ENCODE results near the gene FASTK.

Gene FASTK

GRCh38 chr7:151080522-151081169, at the start of gene FASTK:
Gene FASTK, minus strand, starts transcription at chr7:151080809. Its CDS starts 43 bp downstream, at chr7:151080766.
- peak; percentile 84 to 86 for DNase-seq

DNA sequence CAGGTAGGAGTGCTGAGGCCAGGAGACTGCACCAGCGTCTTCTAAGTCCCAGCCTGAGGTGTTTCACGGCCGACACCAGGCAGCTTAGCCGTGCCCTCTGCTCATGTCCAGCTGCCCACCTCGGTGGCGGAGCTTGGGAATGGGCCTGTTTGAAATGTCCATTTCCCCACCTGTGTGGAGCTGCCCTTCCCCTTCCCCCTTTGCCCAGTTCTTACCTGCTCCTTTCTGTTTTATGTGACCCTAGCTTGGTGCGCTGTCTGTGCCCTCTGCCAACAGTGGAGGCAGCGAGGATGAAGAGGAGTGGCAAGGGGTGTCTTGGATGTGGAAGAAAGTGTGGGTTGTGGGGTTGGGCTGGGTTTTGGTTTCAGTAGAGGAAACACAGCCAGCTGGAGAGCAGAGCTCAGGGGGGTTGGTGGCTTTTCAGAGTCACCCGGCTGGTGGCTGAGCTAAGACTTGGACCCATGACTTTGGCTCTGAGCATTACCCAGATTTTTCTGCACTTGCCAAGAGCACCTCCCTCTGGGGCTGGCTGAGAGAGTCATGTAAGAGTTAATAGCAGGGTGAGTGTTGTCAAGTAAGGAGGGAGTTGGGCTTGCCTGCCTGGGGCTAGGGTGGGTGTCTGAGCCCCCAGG, 49.5 kb upstream of the FASTK start:
- no peak for DNase-seq

GRCh38 chr7:151129117-151129959, 48.7 kb upstream of the FASTK start:
- no peak for DNase-seq

DNA sequence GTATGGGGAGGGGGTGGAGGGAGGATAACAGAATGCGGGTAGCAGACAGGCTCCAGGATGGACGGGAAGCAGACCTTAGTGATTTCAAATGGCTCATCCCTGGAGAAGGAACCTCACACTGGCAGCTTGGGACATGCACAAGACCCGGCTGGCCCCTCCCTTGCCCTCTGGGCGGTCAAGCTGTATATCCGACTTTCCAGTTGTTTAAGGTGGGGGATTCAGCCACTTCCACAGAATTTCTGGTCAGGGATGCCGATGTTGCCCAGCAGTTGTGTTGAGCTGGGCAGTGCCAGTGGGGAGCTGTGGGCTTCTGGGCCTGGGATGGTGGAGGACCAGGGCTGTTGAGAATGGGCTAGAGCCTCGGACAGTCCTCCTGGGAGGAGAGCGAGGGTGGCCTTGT, 48.1 kb upstream of the FASTK start:
- DNase-seq, result no peak

GRCh38 chr7:151128144-151128543, 47.5 kb upstream of the FASTK start:
- no peak for DNase-seq

- DNase-seq, result no peak
Observed at GRCh38 chr7:151126491-151127137, 46.0 kb upstream of the FASTK start.

GRCh38 chr7:151125846-151126481, 45.4 kb upstream of the FASTK start:
- no peak for DNase-seq

DNA sequence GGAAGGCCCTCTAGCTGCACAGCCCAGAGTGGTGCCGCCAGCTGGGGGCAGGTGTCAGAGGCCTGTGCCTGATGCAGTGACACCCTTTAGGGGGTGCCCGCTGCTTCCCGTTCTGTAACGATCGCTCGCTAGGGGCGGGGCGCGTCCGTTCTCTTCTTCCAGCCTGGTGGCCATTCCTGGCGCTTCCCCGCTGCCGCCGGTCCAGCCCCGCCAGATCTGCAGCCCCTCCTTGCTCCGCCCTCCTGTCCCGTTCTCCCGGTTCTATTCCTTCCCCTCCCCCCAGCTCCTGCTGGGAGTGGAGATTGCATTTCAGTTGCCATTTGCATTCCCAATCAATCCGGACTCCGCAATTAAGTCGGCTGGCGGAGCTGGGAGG, 44.8 kb upstream of the FASTK start:
- no peak for DNase-seq

- DNase-seq, result no peak
Observed at GRCh38 chr7:151124899-151125399, 44.3 kb upstream of the FASTK start.

DNA sequence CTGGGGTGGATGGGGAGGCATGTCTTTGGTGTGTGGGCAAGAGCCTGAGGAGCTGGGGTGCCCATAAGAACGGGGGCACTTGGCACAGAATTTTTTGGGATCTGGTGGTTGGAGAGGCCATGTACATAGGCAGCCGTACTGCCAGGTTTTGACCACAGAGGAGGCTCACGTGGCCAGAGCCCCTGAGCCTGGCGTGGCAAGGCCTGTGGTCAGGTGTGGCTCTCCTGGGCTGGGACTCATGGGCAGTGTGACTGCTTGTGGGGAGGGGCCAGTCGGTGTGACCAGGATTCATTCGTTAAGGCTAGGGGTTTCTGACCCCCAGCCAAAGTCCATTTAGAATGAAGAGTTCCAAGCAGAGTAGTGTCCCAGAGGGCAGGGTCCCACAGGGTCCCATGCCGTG, 43.9 kb upstream of the FASTK start:
- no peak for DNase-seq

DNA sequence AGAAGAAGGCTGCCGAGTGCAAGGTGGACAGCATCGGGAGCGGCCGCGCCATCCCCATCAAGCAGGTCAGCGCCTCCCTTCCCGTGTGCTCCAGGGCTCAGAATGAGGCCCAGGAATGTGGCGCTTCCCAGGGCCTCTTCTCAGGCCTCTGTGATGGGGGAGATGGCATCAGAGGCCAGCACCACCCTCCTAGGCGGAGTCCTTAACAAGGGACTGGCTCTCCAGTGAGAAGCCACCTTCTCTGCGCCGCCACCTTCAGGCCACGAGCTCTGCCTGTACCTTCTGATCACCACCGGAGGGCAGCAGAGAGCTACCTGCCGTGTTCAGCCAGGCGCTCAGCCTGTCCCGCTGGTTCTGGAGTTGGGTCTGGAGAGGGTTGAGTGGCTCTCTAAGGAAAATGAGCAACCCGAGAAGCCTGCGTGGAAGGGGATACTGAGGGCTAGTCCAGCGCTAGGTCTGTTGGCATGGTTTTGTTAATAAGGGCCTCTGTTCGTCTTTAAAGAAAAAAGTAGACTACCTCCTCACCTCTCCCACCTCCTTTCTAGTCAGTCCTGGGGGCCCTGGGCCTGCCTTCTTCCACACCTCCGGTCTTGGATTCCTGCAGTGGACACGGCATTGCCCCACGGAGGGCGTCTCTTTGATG, 43.3 kb upstream of the FASTK start:
- DNase-seq, result peak; percentile 74 to 81

DNA sequence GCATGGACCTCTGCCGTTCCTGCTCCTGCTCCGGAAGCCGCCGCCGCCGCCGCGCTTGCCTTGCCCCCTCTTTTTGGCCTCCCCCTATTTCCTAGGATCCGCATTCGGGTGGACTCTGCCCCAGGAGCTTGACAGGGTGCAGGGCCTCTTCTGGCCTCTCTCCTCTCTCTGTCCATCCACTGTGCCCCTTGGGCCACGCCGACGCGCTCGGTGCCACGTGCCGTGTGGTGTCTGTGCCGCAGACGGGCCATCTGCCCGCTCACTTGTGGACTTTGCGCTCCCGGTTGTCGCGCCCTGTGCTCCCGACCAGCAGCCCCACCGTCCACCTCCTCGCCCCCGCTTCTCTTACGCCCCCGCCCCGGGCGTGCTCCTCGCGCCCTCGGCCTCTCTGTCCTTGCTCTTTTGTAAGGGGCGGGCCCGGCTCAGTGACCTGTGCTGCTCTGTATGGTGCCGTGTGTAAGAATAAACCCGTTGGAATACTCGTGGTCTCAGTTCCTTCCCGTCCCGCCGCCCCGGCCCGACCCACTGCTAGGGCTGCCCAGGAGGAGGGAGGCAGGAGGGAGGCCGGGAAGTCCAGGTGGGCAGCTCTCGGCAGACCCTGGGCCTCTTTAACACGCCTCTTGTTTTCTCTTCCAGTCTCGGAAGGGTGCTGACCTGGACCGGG, 42.7 kb upstream of the FASTK start:
- DNase-seq, result no peak

GRCh38 chr7:151122796-151123157, 42.2 kb upstream of the FASTK start:
- DNase-seq, result no peak

DNA sequence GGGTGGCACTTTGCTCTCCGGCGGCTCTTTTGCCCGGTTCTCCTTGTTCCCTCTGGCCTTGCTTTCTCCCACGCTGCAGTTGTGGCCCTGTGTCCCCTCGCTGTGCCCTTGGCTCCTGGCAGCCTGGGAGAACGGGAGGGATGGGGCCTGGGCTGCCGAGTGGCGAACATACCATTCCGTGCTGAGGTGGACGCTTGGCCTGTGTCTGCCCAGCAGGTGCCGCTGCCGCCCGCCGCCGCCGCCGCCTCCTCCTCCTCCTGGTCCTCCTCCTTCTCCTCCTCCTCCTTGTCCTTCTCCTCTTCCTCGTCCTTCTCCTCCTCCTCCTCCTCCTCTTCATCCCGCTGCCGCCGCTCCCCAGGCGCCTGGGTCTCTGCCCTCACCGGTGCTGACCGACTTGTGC, 41.7 kb upstream of the FASTK start:
- DNase-seq, result no peak

GRCh38 chr7:151121380-151122170, 41.0 kb upstream of the FASTK start:
- DNase-seq, result no peak

DNA sequence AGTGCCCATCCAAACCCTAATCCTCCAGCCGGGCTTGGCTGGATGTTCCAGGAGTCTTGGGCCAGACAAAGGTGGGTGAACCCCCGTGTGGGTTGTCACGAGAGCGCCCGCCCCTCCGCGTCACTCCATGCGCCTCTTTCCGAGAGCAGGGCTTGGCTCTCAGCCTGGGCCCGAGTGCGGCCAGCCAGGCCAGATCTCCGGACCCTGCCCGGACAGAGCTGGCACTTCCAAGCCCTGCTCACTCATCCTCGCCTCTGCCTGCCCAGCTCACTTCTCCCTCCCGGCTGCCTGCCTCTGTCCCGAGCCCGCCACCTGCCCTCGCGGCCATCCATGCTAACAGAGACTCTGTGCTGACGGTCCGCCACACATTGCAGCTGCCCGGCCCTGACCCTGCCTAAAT, 40.3 kb upstream of the FASTK start:
- no peak for DNase-seq

DNA sequence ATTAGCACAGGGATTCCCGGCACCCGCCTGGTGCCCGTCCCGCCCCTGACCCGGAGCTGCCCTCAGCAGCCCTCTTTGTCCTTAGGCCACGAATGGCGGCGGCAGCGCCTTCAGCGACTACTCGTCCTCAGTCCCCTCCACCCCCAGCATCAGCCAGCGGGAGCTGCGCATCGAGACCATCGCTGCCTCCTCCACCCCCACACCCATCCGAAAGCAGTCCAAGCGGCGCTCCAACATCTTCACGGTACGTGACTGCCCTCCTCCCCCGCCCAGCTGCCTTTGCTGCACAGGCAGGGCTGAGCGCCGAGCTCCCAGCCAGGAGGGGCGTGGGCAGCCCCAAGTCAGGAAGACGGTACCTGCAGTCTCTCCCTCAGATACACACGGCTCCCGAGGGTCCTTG, 39.3 kb upstream of the FASTK start:
- no peak for DNase-seq

DNA sequence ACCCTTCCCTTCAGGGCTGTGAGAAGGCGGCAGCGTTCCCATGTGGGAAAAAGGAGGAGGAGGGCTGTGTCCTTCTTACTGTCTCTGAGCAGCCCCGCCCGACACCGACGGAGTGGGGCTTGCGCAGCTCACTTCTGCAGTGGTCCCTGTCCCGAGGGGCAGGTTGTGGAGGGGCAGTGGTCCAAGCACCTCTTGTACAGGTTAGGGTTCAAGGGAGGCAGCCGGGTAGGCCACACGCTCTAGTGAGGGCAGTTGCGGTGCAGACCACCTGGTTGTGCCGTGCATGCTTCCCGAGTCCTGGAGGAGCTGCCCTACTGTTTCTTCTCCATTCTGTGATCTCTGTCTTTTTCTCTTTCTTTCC, 38.4 kb upstream of the FASTK start:
- DNase-seq, result no peak

GRCh38 chr7:151118108-151119054, 37.8 kb upstream of the FASTK start:
- DNase-seq, result no peak

DNA sequence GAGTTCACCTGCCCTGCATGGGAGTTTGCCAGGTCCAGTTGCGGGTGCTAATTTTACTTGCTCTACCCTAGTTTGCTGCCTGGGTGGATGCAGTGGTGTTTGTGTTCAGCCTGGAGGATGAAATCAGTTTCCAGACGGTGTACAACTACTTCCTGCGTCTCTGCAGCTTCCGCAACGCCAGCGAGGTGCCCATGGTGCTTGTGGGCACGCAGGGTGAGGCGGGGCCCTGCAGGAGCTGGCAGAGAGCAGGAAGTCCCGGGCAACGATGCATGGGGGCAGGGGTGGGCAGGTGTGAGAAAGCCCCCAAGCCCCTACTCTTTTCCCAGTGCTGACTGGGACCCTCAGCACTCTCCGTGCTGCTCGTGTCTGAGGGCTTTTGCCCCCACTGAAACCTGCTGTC, 37.0 kb upstream of the FASTK start:
- DNase-seq, result peak; percentile 24 to 29

Data from stimulated activated CD4-positive, alpha-beta T cell treated with anti-CD3 and anti-CD28 coated beads, Interleukin-4, amount 100 ng/mL, for 4 hours (primary cell).